GM19043 (cell line): ENCODE data around the gene OR6B3.

Experiments used
- ATAC-seq: cut with Tn5 transposase; IDR thresholded peaks from one replicate; pipeline ENCODE4 v1.9.1; 2021; ENCODE audit warnings: low read depth; ENCODE audit not compliant: unreplicated experiment

The OR6B3 gene

GRCh38 chr2:240053173-240054155 is at the start of gene OR6B3:
Gene OR6B3, minus strand, starts transcription at chr2:240053521.
- ATAC-seq = no peak

GRCh38 chr2:240098349-240098748 is 45.0 kb upstream of the OR6B3 start:
- ATAC-seq = no peak

GRCh38 chr2:240095556-240096523 is 42.5 kb upstream of the OR6B3 start:
- no peak for ATAC-seq

GRCh38 chr2:240089306-240089705 is 36.0 kb upstream of the OR6B3 start:
- no peak for ATAC-seq

GRCh38 chr2:240086563-240086962 is 33.2 kb upstream of the OR6B3 start:
- no peak for ATAC-seq

GRCh38 chr2:240078631-240079030 is 25.3 kb upstream of the OR6B3 start:
- ATAC-seq = no peak

- ATAC-seq = no peak
These were observed 24.1 kb upstream of the OR6B3 start for GRCh38 chr2:240077442-240077841.

- ATAC-seq = no peak
These were observed 21.2 kb upstream of the OR6B3 start for GRCh38 chr2:240074545-240074944.

- no peak for ATAC-seq
These were observed 17.6 kb upstream of the OR6B3 start for GRCh38 chr2:240070907-240071306.

- no peak for ATAC-seq
These were observed 16.5 kb upstream of the OR6B3 start for GRCh38 chr2:240069829-240070228.

GRCh38 chr2:240068193-240068592 is 14.9 kb upstream of the OR6B3 start:
- ATAC-seq = no peak

- ATAC-seq = no peak
These were observed 13.2 kb upstream of the OR6B3 start for GRCh38 chr2:240066489-240066888.

- ATAC-seq = no peak
These were observed 11.6 kb upstream of the OR6B3 start for GRCh38 chr2:240064898-240065297.

- no peak for ATAC-seq
These were observed 7.8 kb upstream of the OR6B3 start for GRCh38 chr2:240060977-240061591.

GRCh38 chr2:240056678-240057077 is 3.4 kb upstream of the OR6B3 start:
- ATAC-seq = no peak

GRCh38 chr2:240055177-240055917 is 2.0 kb upstream of the OR6B3 start:
- ATAC-seq = no peak

GRCh38 chr2:240052524-240052923 is 797 bp downstream of the OR6B3 start:
- no peak for ATAC-seq

GRCh38 chr2:240051697-240052096 is 1.6 kb downstream of the OR6B3 start:
- no peak for ATAC-seq

GRCh38 chr2:240050278-240050677 is 3.0 kb downstream of the OR6B3 start:
- no peak for ATAC-seq

- no peak for ATAC-seq
These were observed 5.1 kb downstream of the OR6B3 start for GRCh38 chr2:240048237-240048636.
